Measurements from ENCODE around the gene DAPK2. TPM values are rescaled to one million over a fixed set of nuclear protein-coding genes. Genes with fewer than 3 reads are reported as not detected.
A peak's percentile ranks its signal among the peaks of the same experiment; 100 is the strongest.

Gene DAPK2
- total RNA-seq, result 10 to 100 TPM in 1 of 2 donors, 1 to 10 TPM in 1; 6.1 to 10.6 TPM

DNA sequence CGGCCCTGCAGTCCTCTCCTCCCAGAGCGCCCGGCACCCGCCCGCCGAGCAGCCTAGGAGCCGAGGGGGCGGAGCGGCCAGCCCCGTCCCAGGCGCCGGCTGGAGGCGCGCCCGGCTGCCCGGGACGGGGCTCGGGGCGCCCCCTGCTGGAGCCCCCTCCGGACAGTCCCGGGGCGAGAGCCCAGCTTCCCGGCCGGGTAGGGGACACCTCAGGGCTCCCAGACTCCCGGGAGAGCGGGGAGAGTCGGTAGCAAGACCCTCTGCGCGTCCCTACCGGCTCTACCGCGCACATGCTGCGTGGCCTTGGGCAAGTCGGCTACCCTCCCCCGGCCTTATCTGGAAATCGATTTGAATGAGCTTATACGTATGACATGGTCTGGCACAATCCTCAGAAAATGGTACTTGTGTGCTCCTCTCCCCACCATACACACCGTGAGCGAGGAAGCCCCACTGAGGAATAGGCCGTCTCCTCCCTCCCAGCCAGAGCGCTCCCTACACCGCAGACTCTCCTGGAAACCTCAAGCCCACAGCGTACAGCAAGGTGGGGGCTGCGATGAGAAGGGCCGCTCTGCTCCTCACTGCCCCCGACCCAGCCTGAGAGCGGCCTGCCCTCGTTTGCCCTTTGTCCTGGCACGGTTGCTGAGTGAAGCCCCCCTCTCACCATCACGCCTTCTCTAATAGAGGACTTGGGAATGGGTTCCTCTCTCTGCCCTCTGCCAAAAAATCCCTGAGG is at the start of gene DAPK2:
Gene DAPK2, minus strand, starts transcription at position 65 of the 733 bp plus-strand sequence. CDS start 6,224 bp downstream, outside the sequence.
- no peaks in the 10 kb centered on the region for H3K9me3 ChIP-seq
- H3K4me1 ChIP-seq (ENCODE audit: control insufficient read depth in 1 of 2, low read depth in 2 of 2), result peaks cover 5 to 12% of the 10 kb centered on the region in 2 donors
- no peak for DNase-seq (ENCODE audit: low spot score)
- TF ChIP-seq, protein P1, sequence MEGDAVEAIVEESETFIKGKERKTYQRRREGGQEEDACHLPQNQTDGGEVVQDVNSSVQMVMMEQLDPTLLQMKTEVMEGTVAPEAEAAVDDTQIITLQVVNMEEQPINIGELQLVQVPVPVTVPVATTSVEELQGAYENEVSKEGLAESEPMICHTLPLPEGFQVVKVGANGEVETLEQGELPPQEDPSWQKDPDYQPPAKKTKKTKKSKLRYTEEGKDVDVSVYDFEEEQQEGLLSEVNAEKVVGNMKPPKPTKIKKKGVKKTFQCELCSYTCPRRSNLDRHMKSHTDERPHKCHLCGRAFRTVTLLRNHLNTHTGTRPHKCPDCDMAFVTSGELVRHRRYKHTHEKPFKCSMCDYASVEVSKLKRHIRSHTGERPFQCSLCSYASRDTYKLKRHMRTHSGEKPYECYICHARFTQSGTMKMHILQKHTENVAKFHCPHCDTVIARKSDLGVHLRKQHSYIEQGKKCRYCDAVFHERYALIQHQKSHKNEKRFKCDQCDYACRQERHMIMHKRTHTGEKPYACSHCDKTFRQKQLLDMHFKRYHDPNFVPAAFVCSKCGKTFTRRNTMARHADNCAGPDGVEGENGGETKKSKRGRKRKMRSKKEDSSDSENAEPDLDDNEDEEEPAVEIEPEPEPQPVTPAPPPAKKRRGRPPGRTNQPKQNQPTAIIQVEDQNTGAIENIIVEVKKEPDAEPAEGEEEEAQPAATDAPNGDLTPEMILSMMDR (IDR thresholded peaks at IDR 0.05), result peak; percentile 60
- ATAC-seq (ENCODE audit: insufficient number of reproducible peaks, low FRiP score, low read depth), result peak; percentile 44
- H3K4me3 ChIP-seq, result peak within 1 kb of the TSS; percentile 72
- no peaks in the 10 kb centered on the region for H3K27me3 ChIP-seq (replicated peaks; ENCODE audit: insufficient read depth)
- no peaks in the 10 kb centered on the region for H3K36me3 ChIP-seq
- no peak within 1 kb of the TSS for H3K27ac ChIP-seq

DNA sequence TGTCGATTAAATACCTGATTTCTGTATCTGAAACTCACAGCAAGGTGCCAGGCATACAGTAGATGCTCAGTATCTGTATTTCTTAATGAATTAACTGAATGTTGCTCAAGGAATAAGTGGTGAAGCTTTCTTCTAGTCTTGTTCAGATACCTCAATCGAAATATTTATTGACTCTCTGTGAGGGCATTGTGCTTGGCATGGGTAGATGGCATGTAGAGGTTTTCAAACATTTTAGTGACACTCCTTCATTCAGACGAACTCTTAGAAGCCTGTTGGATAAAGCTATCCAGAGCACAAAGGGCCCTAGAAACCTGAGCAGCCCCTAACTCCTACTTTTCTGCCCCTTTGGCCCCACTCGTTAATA is 49.1 kb upstream of the DAPK2 start:
- DNase-seq (ENCODE audit: low spot score) (no peak), ATAC-seq (ENCODE audit: insufficient number of reproducible peaks, low FRiP score, low read depth) (no peak)
- H3K4me1 ChIP-seq (ENCODE audit: control insufficient read depth in 1 of 2, low read depth in 2 of 2), result peaks cover 30 to 66% of the 10 kb centered on the region in 2 donors
- no peaks in the 10 kb centered on the region for H3K9me3 ChIP-seq
- peak overlapping the region; percentile 83 for H3K4me3 ChIP-seq
- TF ChIP-seq, protein P1 (IDR thresholded peaks at IDR 0.05), result no peak
- peak overlapping the region; percentile 79 to 85 for H3K27ac ChIP-seq
- no peaks in the 10 kb centered on the region for H3K36me3 ChIP-seq
- no peaks in the 10 kb centered on the region for H3K27me3 ChIP-seq (replicated peaks; ENCODE audit: insufficient read depth)

DNA sequence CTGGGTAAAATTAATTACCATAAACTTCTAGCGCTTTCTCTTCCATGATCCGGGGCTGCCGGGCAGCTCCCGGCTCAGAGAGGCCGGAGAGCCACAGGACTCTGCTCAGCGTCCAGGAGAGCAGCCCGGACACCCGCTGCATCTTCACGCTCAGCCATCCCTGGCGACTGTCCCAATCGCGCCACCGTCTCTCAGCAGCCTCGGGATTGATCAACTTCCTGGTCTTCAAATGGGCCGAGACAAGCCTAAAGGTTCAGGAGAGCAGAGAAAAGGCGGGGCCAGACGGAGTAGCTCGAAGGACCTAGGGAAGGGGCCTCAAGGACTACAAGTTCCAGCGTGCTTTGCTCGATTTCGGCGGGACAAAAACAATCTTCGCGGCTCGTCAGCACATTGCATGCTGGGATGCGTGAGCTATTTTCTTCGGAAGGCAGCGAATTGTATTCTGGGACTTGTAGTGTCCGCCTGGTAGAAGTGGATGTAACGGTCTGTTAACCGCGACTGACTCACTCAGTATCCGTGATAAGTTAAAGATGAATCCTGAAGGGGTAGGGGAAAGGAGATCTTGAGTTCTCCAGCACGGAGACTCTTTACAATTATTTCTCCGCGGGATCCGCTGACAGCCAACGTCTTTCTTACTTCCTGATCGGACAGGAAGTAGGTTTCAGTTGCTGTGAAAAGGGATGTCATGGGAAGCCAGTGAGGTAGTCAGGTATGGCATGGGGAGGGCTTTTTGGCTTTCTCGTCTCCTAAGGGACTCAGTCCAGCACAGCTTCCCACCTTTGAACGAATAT is 47.5 kb upstream of the DAPK2 start, which contains the start of gene CIAO2A:
Gene CIAO2A, minus strand, starts transcription at position 212 of the 791 bp plus-strand sequence. Its CDS starts 70 bp downstream, at position 142.
- TF ChIP-seq, protein P1 (IDR thresholded peaks at IDR 0.05), result no peak
- no peaks in the 10 kb centered on the region for H3K9me3 ChIP-seq
- H3K4me3 ChIP-seq, result peak within 1 kb of the TSS; percentile 83
- peaks cover 3% of the 10 kb centered on the region for H3K36me3 ChIP-seq
- peak within 1 kb of the TSS; percentile 79 to 95 for H3K27ac ChIP-seq
- peak; percentile 89 for DNase-seq (ENCODE audit: low spot score)
- ATAC-seq (ENCODE audit: insufficient number of reproducible peaks, low FRiP score, low read depth), result peak; percentile 74
- H3K27me3 ChIP-seq (replicated peaks; ENCODE audit: insufficient read depth), result no peaks in the 10 kb centered on the region
- H3K4me1 ChIP-seq (ENCODE audit: control insufficient read depth in 1 of 2, low read depth in 2 of 2), result peaks cover 30 to 57% of the 10 kb centered on the region in 2 donors

DNA sequence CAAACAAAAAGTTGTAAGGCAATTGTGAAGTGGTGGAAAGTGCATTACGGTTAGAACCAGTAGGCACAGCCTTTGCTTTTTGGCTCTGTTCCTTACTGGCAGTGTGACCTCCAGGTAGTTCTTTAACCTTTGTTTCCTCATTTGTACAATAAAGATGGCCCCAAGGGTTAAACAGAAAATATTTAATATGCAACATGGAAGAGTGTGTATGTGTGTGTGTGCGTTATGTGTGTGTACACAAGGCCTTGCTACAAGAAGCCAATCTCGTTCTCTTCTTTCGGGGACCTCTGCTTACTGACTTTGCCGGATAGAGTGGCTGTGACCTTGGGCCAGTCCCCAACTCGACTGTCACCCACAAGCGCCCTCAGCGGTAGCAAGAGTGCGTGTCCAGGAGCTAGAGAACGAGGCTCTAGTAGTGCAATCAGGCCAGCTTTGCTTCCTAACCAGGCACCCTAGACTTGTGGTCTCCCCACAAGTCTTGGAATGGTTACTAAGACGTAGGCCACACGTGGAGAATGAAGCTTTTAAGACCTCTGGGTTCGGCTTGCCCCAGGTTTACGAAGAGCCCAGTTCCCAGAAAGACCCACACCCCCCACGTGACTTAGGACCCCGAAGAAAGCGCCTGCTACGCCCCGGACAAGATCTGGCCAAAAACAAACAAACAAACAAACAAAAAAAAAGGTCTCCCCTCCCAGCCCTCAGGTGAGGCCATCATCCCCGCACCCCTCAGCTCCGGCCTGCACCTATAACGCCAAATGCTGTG is 46.8 kb upstream of the DAPK2 start:
- TF ChIP-seq, protein P1 (IDR thresholded peaks at IDR 0.05), result no peak
- peak overlapping the region; percentile 79 to 95 for H3K27ac ChIP-seq
- peaks cover 30 to 49% of the 10 kb centered on the region in 2 donors for H3K4me1 ChIP-seq (ENCODE audit: control insufficient read depth in 1 of 2, low read depth in 2 of 2)
- H3K4me3 ChIP-seq, result peak overlapping the region; percentile 83
- no peak for DNase-seq (ENCODE audit: low spot score)
- no peaks in the 10 kb centered on the region for H3K9me3 ChIP-seq
- no peaks in the 10 kb centered on the region for H3K27me3 ChIP-seq (replicated peaks; ENCODE audit: insufficient read depth)
- peaks cover 10% of the 10 kb centered on the region for H3K36me3 ChIP-seq
- ATAC-seq (ENCODE audit: insufficient number of reproducible peaks, low FRiP score, low read depth), result no peak

Measured in thoracic aorta (tissue), 2 donors.